ENCODE data around the gene PDCD2L. TPM values are rescaled to one million over a fixed set of nuclear protein-coding genes. Genes with fewer than 3 reads are reported as not detected.

The PDCD2L gene
- total and polyA plus RNA-seq, 10 of the 15 experiments (the other 5 are each of a cell fraction or from before 2014, with no cell fraction given), result 7.2 to 41.3 (median 26.9) TPM

DNA sequence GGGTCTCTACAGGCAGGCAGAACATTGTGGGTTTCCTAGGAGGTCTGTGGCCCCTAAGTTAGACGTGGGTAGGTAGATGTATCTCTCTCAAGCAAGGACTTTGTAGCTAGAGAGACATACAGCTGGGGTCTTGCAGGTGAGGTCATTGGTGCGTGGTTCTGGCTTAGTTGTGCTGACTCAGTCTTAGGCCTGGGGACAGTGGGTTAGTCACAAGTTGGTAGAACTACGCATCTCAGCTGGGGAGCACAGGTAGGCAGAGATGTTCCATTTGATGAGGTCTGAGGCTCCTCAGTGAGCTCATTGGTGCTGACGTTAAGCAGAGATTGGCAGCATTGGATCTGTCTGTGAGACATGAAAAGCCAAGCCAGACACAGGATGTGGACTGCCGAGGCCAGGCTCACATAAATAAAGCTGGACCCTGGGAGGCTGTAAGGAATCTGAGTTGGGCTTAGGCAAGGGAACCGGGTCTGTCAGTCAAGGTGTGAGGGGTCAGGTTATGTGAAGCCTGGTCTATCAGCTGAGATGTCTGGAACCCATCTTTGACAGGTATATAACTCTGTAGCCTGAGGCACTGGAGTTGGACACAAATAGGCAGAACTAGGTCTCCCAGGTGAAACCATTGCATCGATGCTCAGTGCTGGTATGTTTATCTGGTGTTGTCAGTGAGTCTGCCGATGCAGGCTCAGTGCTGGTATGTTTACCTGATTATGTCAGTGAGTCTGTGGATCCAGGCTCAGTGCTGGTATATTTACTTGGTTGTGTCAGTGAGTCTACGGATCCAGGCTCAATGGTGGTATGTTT lies 17.4 kb upstream of the PDCD2L start:
- no peaks in the 10 kb centered on the region for H3K9me3 ChIP-seq (replicated peaks; ENCODE audit: control insufficient read depth, insufficient read depth, low read length)
- DNase-seq (ENCODE audit: low read depth, low spot score) (no peak), FAIRE-seq (no peak), ATAC-seq (no peak)
- WGBS (ENCODE audit: insufficient coverage, insufficient replicate concordance, low lambda C conversion rate, missing lambda C conversion rate), result 84% methylated on average over 9 of the region's 9 CpGs
- H3K4me3 ChIP-seq, result no peak overlapping the region
- no peaks in the 10 kb centered on the region; the same call in 1 of the 2 replicates for H4K20me1 ChIP-seq (ENCODE audit: control insufficient read depth, insufficient read depth)
- peaks cover 48 to 80% of the 10 kb centered on the region in 2 experiments for H3K36me3 ChIP-seq (ENCODE audit: control insufficient read depth in 2 of 2, insufficient read depth in 2 of 2, low read length in 1 of 2)
- in situ Hi-C loops (cut with MboI) (no loop called here), intact Hi-C loops (cut with micrococcal nuclease; ENCODE audit: unreplicated experiment) (no loop called here)
- TF ChIP-seq IRF4 (IDR thresholded peaks at IDR 0.05; ENCODE audit: low read depth, low read length) (no peak), RAD21 (IDR thresholded peaks at IDR 0.05; ENCODE audit: insufficient read depth, low read depth, low read length) (no peak), TBL1XR1 (IDR thresholded peaks at IDR 0.05; ENCODE audit: low read depth, low read length) (no peak), SUZ12 (IDR thresholded peaks at IDR 0.05; ENCODE audit: unreplicated experiment) (no peak), NRF1 (conservative IDR thresholded peaks at IDR 0.05; ENCODE audit: low read depth, low read length) (no peak), POLR2A (IDR thresholded peaks at IDR 0.05; ENCODE audit: low read depth, low read length) (peak; percentile 19; the same call in 1 of the 2 replicates), SMARCA5 (IDR thresholded peaks at IDR 0.05) (no peak), MYC (IDR thresholded peaks at IDR 0.05; ENCODE audit: insufficient read depth, insufficient read length, insufficient replicate concordance, low read length, severe bottlenecking) (no peak), ATF7 (IDR thresholded peaks at IDR 0.05; ENCODE audit: low read depth) (no peak), MXI1 (IDR thresholded peaks at IDR 0.05; ENCODE audit: low read depth, low read length) (no peak), POLR2AphosphoS2 (IDR thresholded peaks at IDR 0.05; ENCODE audit: low read depth, low read length) (0 out of 2 replicates have a peak, but pooled peaks have one; percentile 18)
- TF ChIP-seq, protein P1, sequence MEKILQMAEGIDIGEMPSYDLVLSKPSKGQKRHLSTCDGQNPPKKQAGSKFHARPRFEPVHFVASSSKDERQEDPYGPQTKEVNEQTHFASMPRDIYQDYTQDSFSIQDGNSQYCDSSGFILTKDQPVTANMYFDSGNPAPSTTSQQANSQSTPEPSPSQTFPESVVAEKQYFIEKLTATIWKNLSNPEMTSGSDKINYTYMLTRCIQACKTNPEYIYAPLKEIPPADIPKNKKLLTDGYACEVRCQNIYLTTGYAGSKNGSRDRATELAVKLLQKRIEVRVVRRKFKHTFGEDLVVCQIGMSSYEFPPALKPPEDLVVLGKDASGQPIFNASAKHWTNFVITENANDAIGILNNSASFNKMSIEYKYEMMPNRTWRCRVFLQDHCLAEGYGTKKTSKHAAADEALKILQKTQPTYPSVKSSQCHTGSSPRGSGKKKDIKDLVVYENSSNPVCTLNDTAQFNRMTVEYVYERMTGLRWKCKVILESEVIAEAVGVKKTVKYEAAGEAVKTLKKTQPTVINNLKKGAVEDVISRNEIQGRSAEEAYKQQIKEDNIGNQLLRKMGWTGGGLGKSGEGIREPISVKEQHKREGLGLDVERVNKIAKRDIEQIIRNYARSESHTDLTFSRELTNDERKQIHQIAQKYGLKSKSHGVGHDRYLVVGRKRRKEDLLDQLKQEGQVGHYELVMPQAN (conservative IDR thresholded peaks at IDR 0.05), result no peak
- TF ChIP-seq, protein P2, sequence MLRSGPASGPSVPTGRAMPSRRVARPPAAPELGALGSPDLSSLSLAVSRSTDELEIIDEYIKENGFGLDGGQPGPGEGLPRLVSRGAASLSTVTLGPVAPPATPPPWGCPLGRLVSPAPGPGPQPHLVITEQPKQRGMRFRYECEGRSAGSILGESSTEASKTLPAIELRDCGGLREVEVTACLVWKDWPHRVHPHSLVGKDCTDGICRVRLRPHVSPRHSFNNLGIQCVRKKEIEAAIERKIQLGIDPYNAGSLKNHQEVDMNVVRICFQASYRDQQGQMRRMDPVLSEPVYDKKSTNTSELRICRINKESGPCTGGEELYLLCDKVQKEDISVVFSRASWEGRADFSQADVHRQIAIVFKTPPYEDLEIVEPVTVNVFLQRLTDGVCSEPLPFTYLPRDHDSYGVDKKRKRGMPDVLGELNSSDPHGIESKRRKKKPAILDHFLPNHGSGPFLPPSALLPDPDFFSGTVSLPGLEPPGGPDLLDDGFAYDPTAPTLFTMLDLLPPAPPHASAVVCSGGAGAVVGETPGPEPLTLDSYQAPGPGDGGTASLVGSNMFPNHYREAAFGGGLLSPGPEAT (IDR thresholded peaks at IDR 0.05; ENCODE audit: low read depth), result no peak
- TF ChIP-seq, protein P3, sequence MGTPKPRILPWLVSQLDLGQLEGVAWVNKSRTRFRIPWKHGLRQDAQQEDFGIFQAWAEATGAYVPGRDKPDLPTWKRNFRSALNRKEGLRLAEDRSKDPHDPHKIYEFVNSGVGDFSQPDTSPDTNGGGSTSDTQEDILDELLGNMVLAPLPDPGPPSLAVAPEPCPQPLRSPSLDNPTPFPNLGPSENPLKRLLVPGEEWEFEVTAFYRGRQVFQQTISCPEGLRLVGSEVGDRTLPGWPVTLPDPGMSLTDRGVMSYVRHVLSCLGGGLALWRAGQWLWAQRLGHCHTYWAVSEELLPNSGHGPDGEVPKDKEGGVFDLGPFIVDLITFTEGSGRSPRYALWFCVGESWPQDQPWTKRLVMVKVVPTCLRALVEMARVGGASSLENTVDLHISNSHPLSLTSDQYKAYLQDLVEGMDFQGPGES (IDR thresholded peaks at IDR 0.05), result no peak
- ChIA-PET CTCF (no interaction called here), RAD21 (ENCODE audit: unreplicated experiment) (no interaction called here), SMC1A (ENCODE audit: uncharacterized antibody, unreplicated experiment) (interaction anchor here (0.8 kb wide), 1 partner anchor 21 kb away, joined by 3 read pairs; no protein-coding TSS in a partner anchor), POLR2A (no interaction called here)
- H3K9ac ChIP-seq (ENCODE audit: control insufficient read depth, insufficient read depth, low read length), result no peak overlapping the region
- H3K27ac ChIP-seq (ENCODE audit: control insufficient read depth, insufficient read depth), result no peak overlapping the region
- no peaks in the 10 kb centered on the region for H3K79me2 ChIP-seq (ENCODE audit: control insufficient read depth, insufficient read depth, low read length)
- H2AFZ ChIP-seq (ENCODE audit: control insufficient read depth, low read depth, low read length), result no peak overlapping the region
- H3K27me3 ChIP-seq (replicated peaks in 1 of 2; ENCODE audit: control insufficient read depth in 2 of 2, insufficient read depth in 2 of 2, low read length in 1 of 2), result no peaks in the 10 kb centered on the region
- no TSS peak for BruUV-seq (replicated peaks)
- no peak overlapping the region for H3K4me2 ChIP-seq (ENCODE audit: control insufficient read depth, insufficient read depth)
- H3K4me1 ChIP-seq (ENCODE audit: control insufficient read depth, insufficient read depth, low read length), result no peaks in the 10 kb centered on the region
